ENCODE measurements around the gene SMIM3.

DNA sequence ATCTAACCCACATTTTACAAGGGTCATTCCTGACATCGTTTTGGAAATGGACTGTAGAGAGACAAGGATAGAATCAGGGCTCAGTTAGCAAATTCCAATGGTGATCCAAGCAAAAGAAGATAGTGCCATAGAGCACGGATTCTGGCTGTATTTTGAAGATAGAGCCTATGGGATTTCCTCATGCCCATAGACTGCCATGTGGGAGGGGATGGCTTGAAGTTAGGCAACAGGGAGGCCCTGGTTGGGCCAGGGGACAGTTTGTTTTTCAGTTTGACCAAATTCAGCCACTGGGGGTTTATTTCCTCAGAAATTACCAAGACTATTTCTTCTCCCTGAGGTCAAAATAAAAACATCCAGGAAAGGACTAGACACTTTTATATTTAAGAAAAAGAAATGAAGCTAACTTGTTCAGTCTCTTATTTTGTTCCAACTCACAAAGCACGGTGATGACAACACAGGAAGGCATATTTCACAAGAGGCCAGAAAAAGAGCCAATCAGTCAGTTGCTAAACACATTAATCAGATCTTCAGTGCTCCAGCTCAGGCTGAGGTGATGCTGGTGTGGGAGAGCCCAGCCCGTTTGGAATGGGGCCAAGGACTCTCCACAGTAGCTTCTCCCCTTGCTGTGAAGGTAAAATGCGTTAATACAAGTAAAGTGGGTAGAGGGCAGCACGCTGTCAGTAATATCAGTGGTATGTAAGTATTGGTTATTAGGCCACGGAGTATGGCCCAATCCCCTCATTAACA, 15.4 kb upstream of the SMIM3 start:
- no peak for TF ChIP-seq POLR2A (IDR thresholded peaks at IDR 0.05; ENCODE audit: extremely low read depth, insufficient read length)
- TF ChIP-seq, protein P1, sequence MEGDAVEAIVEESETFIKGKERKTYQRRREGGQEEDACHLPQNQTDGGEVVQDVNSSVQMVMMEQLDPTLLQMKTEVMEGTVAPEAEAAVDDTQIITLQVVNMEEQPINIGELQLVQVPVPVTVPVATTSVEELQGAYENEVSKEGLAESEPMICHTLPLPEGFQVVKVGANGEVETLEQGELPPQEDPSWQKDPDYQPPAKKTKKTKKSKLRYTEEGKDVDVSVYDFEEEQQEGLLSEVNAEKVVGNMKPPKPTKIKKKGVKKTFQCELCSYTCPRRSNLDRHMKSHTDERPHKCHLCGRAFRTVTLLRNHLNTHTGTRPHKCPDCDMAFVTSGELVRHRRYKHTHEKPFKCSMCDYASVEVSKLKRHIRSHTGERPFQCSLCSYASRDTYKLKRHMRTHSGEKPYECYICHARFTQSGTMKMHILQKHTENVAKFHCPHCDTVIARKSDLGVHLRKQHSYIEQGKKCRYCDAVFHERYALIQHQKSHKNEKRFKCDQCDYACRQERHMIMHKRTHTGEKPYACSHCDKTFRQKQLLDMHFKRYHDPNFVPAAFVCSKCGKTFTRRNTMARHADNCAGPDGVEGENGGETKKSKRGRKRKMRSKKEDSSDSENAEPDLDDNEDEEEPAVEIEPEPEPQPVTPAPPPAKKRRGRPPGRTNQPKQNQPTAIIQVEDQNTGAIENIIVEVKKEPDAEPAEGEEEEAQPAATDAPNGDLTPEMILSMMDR (IDR thresholded peaks at IDR 0.05; ENCODE audit: low read depth, low read length): no peak
- TF ChIP-seq MYC (IDR thresholded peaks at IDR 0.05; ENCODE audit: low read depth, low read length): no peak
- no peak for TF ChIP-seq MAX (IDR thresholded peaks at IDR 0.05; ENCODE audit: low read depth, low read length)

Measured in NB4 (cell line).